ENCODE data around the gene PCDHGB6.
"Not testable (repeated sequence)": the region's sequence is repeated elsewhere in the genome, so short reads cannot be mapped to it uniquely, and the experiment has no call there.

Gene PCDHGB6

DNA sequence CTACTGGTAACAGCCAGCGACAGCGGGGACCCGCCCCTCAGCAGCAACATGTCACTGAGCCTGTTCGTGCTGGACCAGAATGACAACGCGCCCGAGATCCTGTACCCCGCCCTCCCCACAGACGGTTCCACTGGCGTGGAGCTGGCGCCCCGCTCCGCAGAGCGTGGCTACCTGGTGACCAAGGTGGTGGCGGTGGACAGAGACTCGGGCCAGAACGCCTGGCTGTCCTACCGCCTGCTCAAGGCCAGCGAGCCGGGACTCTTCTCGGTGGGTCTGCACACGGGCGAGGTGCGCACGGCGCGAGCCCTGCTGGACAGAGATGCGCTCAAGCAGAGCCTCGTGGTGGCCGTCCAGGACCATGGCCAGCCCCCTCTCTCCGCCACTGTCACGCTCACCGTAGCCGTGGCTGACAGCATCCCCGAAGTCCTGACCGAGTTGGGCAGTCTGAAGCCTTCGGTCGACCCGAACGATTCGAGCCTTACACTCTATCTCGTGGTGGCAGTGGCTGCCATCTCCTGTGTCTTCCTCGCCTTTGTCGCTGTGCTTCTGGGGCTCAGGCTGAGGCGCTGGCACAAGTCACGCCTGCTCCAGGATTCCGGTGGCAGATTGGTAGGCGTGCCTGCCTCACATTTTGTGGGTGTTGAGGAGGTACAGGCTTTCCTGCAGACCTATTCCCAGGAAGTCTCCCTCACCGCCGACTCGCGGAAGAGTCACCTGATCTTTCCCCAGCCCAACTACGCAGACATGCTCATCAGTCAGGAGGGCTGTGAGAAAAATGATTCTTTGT is 13.2 kb upstream of the PCDHGB6 start:
- H3K9me3 ChIP-seq (replicated peaks in 1 of 2; ENCODE audit: control insufficient read depth in 2 of 2, insufficient read depth in 1 of 2, low read depth in 1 of 2, low read length in 2 of 2), result peaks cover 37 to 82% of the 10 kb centered on the region in 2 donors

DNA sequence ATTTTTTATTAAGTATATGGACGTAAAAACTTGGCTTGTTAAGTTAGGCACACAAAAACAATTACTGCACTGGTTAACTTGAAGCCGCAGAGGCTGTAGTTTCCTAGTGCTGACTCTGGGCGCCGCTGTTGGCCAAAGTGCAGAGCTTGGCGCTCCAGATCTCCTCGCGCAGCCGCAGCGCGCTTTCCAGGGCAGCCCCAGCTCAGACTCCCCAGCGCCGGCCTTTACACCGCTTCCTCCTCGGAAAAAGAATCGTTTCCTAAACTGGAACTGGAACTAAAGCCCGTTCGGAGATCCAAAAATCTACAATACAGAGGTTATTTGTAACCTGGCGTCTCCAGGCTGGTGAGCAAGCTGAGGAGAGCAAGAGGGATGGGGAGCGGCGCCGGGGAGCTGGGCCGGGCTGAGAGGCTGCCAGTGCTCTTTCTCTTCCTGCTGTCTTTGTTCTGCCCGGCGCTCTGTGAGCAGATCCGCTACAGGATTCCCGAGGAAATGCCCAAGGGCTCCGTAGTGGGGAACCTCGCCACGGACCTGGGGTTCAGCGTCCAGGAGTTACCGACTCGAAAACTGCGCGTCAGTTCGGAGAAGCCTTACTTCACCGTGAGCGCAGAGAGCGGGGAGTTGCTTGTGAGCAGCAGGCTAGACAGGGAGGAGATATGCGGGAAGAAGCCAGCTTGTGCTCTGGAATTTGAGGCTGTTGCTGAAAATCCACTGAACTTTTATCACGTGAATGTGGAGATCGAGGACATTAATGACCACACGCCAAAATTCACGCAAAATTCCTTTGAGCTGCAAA is 9.9 kb upstream of the PCDHGB6 start, which contains the start of gene PCDHGB5:
Gene PCDHGB5 (plus strand): TSS at position 192 of the 796 bp plus-strand sequence. CDS start 181 bp downstream, at position 373.
- not testable (repeated sequence) for H3K27me3 ChIP-seq (ENCODE audit: control insufficient read depth in 3 of 3, insufficient read depth in 3 of 3, low read depth in 1 of 3, low read length in 3 of 3); H3K9ac ChIP-seq (ENCODE audit: low read depth, low read length, poor library complexity); H2AK5ac ChIP-seq (ENCODE audit: low read depth, low read length); H2BK15ac ChIP-seq (ENCODE audit: low read length); H3K4me2 ChIP-seq (ENCODE audit: insufficient read depth, low read length, poor library complexity, severe bottlenecking); H2BK120ac ChIP-seq (ENCODE audit: low read depth, low read length); H2BK5ac ChIP-seq (ENCODE audit: low read length); H3K27ac ChIP-seq (replicated peaks; ENCODE audit: low read length); H2AFZ ChIP-seq (ENCODE audit: low read length); H4K8ac ChIP-seq (ENCODE audit: low read depth, low read length); DNase-seq (ENCODE audit: low spot score); H3K79me1 ChIP-seq (ENCODE audit: low read depth, low read length); H3K4me3 ChIP-seq (ENCODE audit: low read length in 2 of 2); H3K23ac ChIP-seq (ENCODE audit: low read depth, low read length, poor library complexity); H4K91ac ChIP-seq (ENCODE audit: low read depth, low read length, poor library complexity); H3K4me1 ChIP-seq (ENCODE audit: control insufficient read depth in 2 of 2, insufficient read depth in 1 of 2, low read depth in 1 of 2, low read length in 2 of 2); H2BK12ac ChIP-seq (ENCODE audit: low read length); H3K18ac ChIP-seq (ENCODE audit: low read length); H3K4ac ChIP-seq (ENCODE audit: low read length); H3K14ac ChIP-seq (ENCODE audit: low read length)
- Histone ChIP-seq H3K36me3 (replicated peaks in 1 of 2; ENCODE audit: control insufficient read depth in 2 of 2, insufficient read depth in 2 of 2, low read length in 2 of 2) (peaks cover 5 to 13% of the 10 kb centered on the region in 2 donors), H3K9me3 (replicated peaks in 1 of 2; ENCODE audit: control insufficient read depth in 2 of 2, insufficient read depth in 1 of 2, low read depth in 1 of 2, low read length in 2 of 2) (peaks cover 32 to 72% of the 10 kb centered on the region in 2 donors)
- WGBS, 2 donors (ENCODE audit: extremely low coverage in 2 of 2, insufficient read length in 2 of 2, insufficient replicate concordance in 1 of 2), result no CpG with 5 or more reads among the region's 43 CpGs

More for the DNA sequence above, 13.2 kb upstream of the PCDHGB6 start:
- H3K14ac ChIP-seq (ENCODE audit: low read length); H3K4me3 ChIP-seq (ENCODE audit: low read length in 2 of 2); H3K9ac ChIP-seq (ENCODE audit: low read depth, low read length, poor library complexity); H3K79me1 ChIP-seq (ENCODE audit: low read depth, low read length); H4K91ac ChIP-seq (ENCODE audit: low read depth, low read length, poor library complexity); H3K23ac ChIP-seq (ENCODE audit: low read depth, low read length, poor library complexity); H2BK120ac ChIP-seq (ENCODE audit: low read depth, low read length); H2AFZ ChIP-seq (ENCODE audit: low read length); DNase-seq (ENCODE audit: low spot score); H3K4ac ChIP-seq (ENCODE audit: low read length); H3K4me1 ChIP-seq (ENCODE audit: control insufficient read depth in 2 of 2, insufficient read depth in 1 of 2, low read depth in 1 of 2, low read length in 2 of 2); H4K8ac ChIP-seq (ENCODE audit: low read depth, low read length); H3K27ac ChIP-seq (replicated peaks; ENCODE audit: low read length); H3K27me3 ChIP-seq (ENCODE audit: control insufficient read depth in 3 of 3, insufficient read depth in 3 of 3, low read depth in 1 of 3, low read length in 3 of 3); H2AK5ac ChIP-seq (ENCODE audit: low read depth, low read length); H2BK15ac ChIP-seq (ENCODE audit: low read length); H2BK12ac ChIP-seq (ENCODE audit: low read length); H3K4me2 ChIP-seq (ENCODE audit: insufficient read depth, low read length, poor library complexity, severe bottlenecking): not testable (repeated sequence)
- H3K18ac ChIP-seq (ENCODE audit: low read length), result peak overlapping the region; percentile 57
- H2BK5ac ChIP-seq (ENCODE audit: low read length), result peak overlapping the region; percentile 44
- no CpG with 5 or more reads among the region's 53 CpGs for WGBS, 2 donors (ENCODE audit: extremely low coverage in 2 of 2, insufficient read length in 2 of 2, insufficient replicate concordance in 1 of 2)
- peaks cover 14 to 26% of the 10 kb centered on the region in 2 donors for H3K36me3 ChIP-seq (replicated peaks in 1 of 2; ENCODE audit: control insufficient read depth in 2 of 2, insufficient read depth in 2 of 2, low read length in 2 of 2)

DNA sequence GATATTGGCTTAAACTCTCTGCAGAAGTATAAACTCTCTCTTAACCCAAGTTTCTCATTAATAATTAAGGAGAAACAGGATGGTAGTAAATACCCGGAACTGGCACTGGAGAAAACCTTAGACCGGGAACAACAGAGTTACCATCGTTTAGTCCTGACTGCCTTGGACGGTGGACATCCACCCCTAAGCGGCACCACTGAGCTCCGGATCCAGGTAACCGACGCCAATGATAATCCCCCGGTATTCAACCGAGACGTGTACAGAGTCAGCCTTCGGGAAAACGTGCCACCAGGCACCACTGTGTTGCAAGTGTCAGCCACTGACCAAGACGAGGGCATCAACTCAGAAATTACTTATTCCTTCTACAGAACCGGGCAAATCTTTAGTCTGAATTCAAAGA is 9.2 kb upstream of the PCDHGB6 start:
- H3K23ac ChIP-seq (ENCODE audit: low read depth, low read length, poor library complexity), result no peak overlapping the region
- H2BK120ac ChIP-seq (ENCODE audit: low read depth, low read length), result no peak overlapping the region
- H3K4ac ChIP-seq (ENCODE audit: low read length), result no peak overlapping the region
- no peak for DNase-seq (ENCODE audit: low spot score)
- peaks cover 2% of the 10 kb centered on the region for H3K79me1 ChIP-seq (ENCODE audit: low read depth, low read length)
- no peak overlapping the region for H3K27ac ChIP-seq (replicated peaks; ENCODE audit: low read length)
- no peak overlapping the region for H3K4me2 ChIP-seq (ENCODE audit: insufficient read depth, low read length, poor library complexity, severe bottlenecking)
- no peak overlapping the region for H3K18ac ChIP-seq (ENCODE audit: low read length)
- H2AK5ac ChIP-seq (ENCODE audit: low read depth, low read length), result no peak overlapping the region
- peaks cover 3 to 6% of the 10 kb centered on the region in 2 donors for H3K36me3 ChIP-seq (replicated peaks in 1 of 2; ENCODE audit: control insufficient read depth in 2 of 2, insufficient read depth in 2 of 2, low read length in 2 of 2)
- no peak overlapping the region for H4K91ac ChIP-seq (ENCODE audit: low read depth, low read length, poor library complexity)
- H3K9ac ChIP-seq (ENCODE audit: low read depth, low read length, poor library complexity), result no peak overlapping the region
- no peak overlapping the region for H4K8ac ChIP-seq (ENCODE audit: low read depth, low read length)
- no peak overlapping the region for H2AFZ ChIP-seq (ENCODE audit: low read length)
- H3K4me1 ChIP-seq (ENCODE audit: control insufficient read depth in 2 of 2, insufficient read depth in 1 of 2, low read depth in 1 of 2, low read length in 2 of 2), result no peaks in the 10 kb centered on the region
- no peak overlapping the region for H2BK12ac ChIP-seq (ENCODE audit: low read length)
- no CpG with 5 or more reads among the region's 15 CpGs for WGBS, 2 donors (ENCODE audit: extremely low coverage in 2 of 2, insufficient read length in 2 of 2, insufficient replicate concordance in 1 of 2)
- no peak overlapping the region for H2BK5ac ChIP-seq (ENCODE audit: low read length)
- H3K14ac ChIP-seq (ENCODE audit: low read length), result no peak overlapping the region
- H3K27me3 ChIP-seq (ENCODE audit: control insufficient read depth in 3 of 3, insufficient read depth in 3 of 3, low read depth in 1 of 3, low read length in 3 of 3), result no peaks in the 10 kb centered on the region
- H3K9me3 ChIP-seq (replicated peaks in 1 of 2; ENCODE audit: control insufficient read depth in 2 of 2, insufficient read depth in 1 of 2, low read depth in 1 of 2, low read length in 2 of 2), result peaks cover 31 to 72% of the 10 kb centered on the region in 2 donors
- no peak overlapping the region for H2BK15ac ChIP-seq (ENCODE audit: low read length)
- no peak overlapping the region for H3K4me3 ChIP-seq (ENCODE audit: low read length in 2 of 2)
